GM12874 (cell line): Measurements from ENCODE around the gene FXYD2.

ENCODE experiments used
- CTCF ChIP-seq: IDR thresholded peaks from 2 replicates; pipeline ENCODE4 v1.5.1; 2011; ENCODE audit warnings: low read depth, mild to moderate bottlenecking, control low read depth, low read length, moderate library complexity; ENCODE audit not compliant: insufficient read depth

FXYD2 gene

GRCh38 chr11:117862019-117862725, 37.6 kb upstream of the FXYD2 start:
- TF ChIP-seq CTCF, result no peak

- no peak for TF ChIP-seq CTCF
Measured at GRCh38 chr11:117861151-117862018, 36.8 kb upstream of the FXYD2 start.

GRCh38 chr11:117860139-117860538, 35.6 kb upstream of the FXYD2 start:
- no peak for TF ChIP-seq CTCF

GRCh38 chr11:117859488-117860112, 35.1 kb upstream of the FXYD2 start:
- TF ChIP-seq CTCF, result no peak

- no peak for TF ChIP-seq CTCF
Measured at GRCh38 chr11:117859061-117859460, 34.5 kb upstream of the FXYD2 start.

- no peak for TF ChIP-seq CTCF
Measured at GRCh38 chr11:117857734-117858414, 33.3 kb upstream of the FXYD2 start.
